Left cardiac atrium (tissue), 4 donors: ENCODE measurements around the gene TESK1. TPM values are rescaled to one million over a fixed set of nuclear protein-coding genes. Genes with fewer than 3 reads are reported as not detected.
A peak's percentile ranks its signal among the peaks of the same experiment; 100 is the strongest.

ENCODE experiments used
- ATAC-seq, 2 donors: fragments of 200-7000 bp; cut with Tn5 transposase; one replicate each; pipeline ENCODE4 v1.9.1; 2020; ENCODE audit warnings: mild to moderate bottlenecking in 2 of 2, moderate library complexity in 2 of 2
- DNase-seq: peaks from one replicate; pipeline ENCODE4 v3.0.0-alpha.2; 2020
- intact Hi-C, 2 donors: fragments of 100-400 bp; cut with DNase I; formaldehyde crosslinking; loops; one replicate each; pipeline versions ENCODE4 v1.14.1 to v1.15.1; 2022 to 2023
- microRNA-seq, 2 donors: library from miRNA; unstranded; fragments of <30 nt; microRNA quantifications; one replicate each; pipeline ENCODE4 v1.2.0, GENCODE V29; 2020
- total RNA-seq, 2 donors: library from RNA; stranded (reverse); fragmentation: NEBNext Ultra II Directional; extraction: Animal tissue kit (Norgen Biotek cat#: 25700); gene quantifications; one replicate each; pipeline ENCODE4 v1.2.1, GENCODE V29; 2021
- donor health status: DM: no; HTN: yes; CAD: no.
- donor health status: DM: no; HTN: yes; CAD: no; lungs with severe emphysema.
- donor health status: DM: yes; HTN: yes; CAD: no.
- donor health status: Dilated cardiomyopathy.

The TESK1 gene
- total RNA-seq, 2 donors from 2014 or later = 30.7 to 31.9 TPM

DNA sequence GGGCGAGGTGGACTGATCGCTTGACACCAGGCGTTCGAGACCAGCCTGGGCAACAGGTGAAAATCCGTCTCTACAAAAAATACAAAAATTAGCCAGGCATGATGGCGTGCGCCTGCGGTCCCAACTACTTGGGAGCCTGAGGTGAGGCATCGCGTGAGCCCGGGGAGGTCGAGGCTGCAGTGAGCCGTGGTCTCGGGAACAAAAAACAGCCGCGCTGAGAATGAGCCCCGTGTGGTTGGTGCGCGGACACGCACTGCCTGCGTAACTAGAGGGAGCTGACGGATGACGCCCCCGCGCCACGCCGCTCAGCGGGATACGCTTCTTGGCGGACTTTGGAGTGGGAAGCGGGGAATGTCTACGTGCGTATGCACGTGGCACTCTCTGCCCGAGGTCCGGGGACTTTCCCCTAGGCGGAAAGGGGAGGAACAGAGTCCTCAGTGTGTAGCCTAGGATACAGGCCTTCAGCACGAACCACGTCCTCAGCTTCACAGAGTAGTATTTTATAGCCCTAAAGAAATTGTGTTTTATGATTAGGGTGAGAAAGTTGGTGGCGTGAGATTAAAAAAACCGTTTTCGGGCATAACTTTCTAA lies 52.6 kb downstream of the TESK1 start, which contains the start of gene RMRP:
TSS of gene RMRP (minus strand) at position 474 of the 591 bp plus-strand sequence.
- ATAC-seq (peak; percentile 95 to 97), DNase-seq (peak; percentile 99)
- intact Hi-C loops = no loop called here

DNA sequence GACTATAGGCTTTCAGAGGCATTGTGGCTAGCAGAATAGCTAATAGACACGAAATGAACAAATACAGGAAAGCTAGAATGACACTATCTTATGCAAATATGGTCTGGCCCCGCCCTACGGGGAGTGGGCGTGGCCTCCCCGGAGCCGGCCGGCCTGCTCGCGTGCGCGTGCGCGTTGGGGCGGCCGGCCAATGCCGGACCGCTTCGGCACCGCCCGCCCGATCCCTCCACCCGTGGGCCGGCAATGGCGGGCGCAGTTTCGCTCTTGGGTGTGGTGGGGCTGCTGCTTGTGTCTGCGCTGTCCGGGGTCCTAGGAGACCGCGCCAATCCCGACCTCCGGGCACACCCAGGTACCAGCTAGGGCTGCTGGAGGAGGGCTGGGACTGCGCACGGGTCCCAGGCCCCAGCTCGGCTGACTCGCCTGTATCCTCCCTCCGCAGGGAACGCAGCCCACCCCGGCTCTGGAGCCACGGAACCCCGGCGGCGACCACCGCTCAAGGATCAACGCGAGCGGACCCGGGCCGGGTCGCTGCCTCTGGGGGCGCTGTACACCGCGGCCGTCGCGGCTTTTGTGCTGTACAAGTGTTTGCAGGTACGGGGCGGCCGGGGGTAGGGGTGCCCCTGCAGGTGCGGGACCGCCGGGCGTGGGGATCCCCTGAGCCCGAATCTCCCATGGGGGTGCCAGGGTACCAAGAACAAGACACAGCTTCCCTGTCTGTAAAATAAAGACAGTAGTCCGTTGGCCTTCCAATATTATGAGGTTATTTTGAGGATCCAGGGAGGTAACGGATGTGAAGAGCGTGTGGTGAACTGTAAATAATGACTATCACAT lies 53.3 kb downstream of the TESK1 start, which contains the start of gene CCDC107:
TSS of gene CCDC107 (plus strand) at position 156 of the 831 bp plus-strand sequence. CDS start at position 244, 88 bp downstream.
- peak; percentile 90 for DNase-seq
- peak; percentile 82 to 83 for ATAC-seq
- intact Hi-C loops = no loop called here

DNA sequence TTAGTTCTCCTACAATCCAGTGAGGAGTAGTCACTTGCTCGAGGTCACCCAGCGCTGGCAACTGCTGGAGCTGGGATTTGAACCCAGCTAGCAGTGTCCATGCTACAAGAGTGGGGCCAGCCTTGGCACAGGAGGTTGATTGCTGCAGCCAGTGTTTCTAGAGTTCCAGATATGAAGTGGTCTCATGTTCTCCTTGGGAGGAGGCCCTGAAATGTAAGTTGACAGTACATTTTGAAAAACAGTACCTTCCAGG lies 53.8 kb downstream of the TESK1 start:
- intact Hi-C loops = no loop called here
- DNase-seq (peak; percentile 60), ATAC-seq (peak in 1 of 2 donors; percentile 7)

DNA sequence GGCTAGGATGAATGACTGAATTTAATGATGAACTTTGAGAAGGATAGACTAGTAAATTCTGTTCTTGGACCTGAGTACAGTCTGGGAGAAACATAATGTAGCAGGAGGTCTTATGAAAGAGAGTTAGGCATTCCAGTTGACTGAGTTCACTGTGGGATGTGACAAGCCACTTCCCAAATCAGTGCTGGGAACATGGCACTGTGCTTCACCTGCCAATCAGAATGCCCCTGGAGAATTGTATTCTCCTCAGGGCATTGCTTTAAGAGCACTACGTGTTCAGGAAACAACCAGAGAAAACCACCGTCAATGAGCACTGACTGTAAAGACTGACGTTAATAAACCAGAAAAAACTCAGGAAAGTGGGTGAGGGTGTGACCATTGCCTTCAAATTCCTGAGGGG lies 54.3 kb downstream of the TESK1 start:
- intact Hi-C loops = no loop called here
- peak; percentile 0 to 5 for ATAC-seq
- DNase-seq = no peak

Small RNA genes within 50 kb of the gene (microRNA-seq; reads per million reads assigned to microRNA genes)
- 0.40 to 0.54 reads per million in 2 donors for gene MIR4667

Other genes with a start within 250 kb of the TESK1 start
- 10 to 100 TPM; 32.2 to 43.0 TPM for gene RUSC2, start 115.2 kb upstream of the TESK1 start, total RNA-seq
- 1 to 10 TPM in 1 of 2 donors, under 1 TPM in 1; 0.97 to 1.6 TPM for gene CD72, start 13.2 kb downstream of the TESK1 start, total RNA-seq
- gene SIT1, start 45.7 kb downstream of the TESK1 start, total RNA-seq = 1 to 10 TPM in 1 of 2 donors, under 1 TPM in 1; 0.86 to 1.6 TPM
- gene RMRP, start 52.8 kb downstream of the TESK1 start, total RNA-seq = over 10,000 TPM; 14,118 to 22,490 TPM
- 10 to 100 TPM; 52.3 to 70.9 TPM for gene CCDC107, start 53.0 kb downstream of the TESK1 start, total RNA-seq
- gene ARHGEF39, start 59.9 kb downstream of the TESK1 start, total RNA-seq = under 1 TPM; 0.18 to 0.84 TPM
- 1 to 10 TPM; 1.6 to 2.8 TPM for gene CA9, start 68.7 kb downstream of the TESK1 start, total RNA-seq
- gene TPM2, start 84.7 kb downstream of the TESK1 start, total RNA-seq = 100 to 1,000 TPM; 523 to 604 TPM
- gene TLN1, start 126.9 kb downstream of the TESK1 start, total RNA-seq = 100 to 1,000 TPM; 301 to 324 TPM
- 10 to 100 TPM; 24.6 to 36.2 TPM for gene CREB3, start 127.4 kb downstream of the TESK1 start, total RNA-seq
- 10 to 100 TPM; 92.5 to 97.7 TPM for gene GBA2, start 144.0 kb downstream of the TESK1 start, total RNA-seq
- gene RGP1, start 144.0 kb downstream of the TESK1 start, total RNA-seq = 10 to 100 TPM; 23.6 to 34.6 TPM
- gene MSMP, start 149.0 kb downstream of the TESK1 start, total RNA-seq = not detected
- 10 to 100 TPM; 21.1 to 24.3 TPM for gene NPR2, start 186.3 kb downstream of the TESK1 start, total RNA-seq
- gene SPAG8, start 207.0 kb downstream of the TESK1 start, total RNA-seq = 1 to 10 TPM; 1.3 to 1.9 TPM
- 10 to 100 TPM; 53.4 to 54.3 TPM for gene HINT2, start 209.8 kb downstream of the TESK1 start, total RNA-seq
- not detected for gene FAM221B, start 223.5 kb downstream of the TESK1 start, total RNA-seq
- gene TMEM8B, start 224.0 kb downstream of the TESK1 start, total RNA-seq = 10 to 100 TPM; 14.7 to 15.6 TPM